ENCODE results near the gene SIGLEC1. TPM values are rescaled to one million over a fixed set of nuclear protein-coding genes. Genes with fewer than 3 reads are reported as not detected.

SIGLEC1 gene
- total and polyA plus RNA-seq, 10 of the 15 experiments (the other 5 are each of a cell fraction or from before 2014, with no cell fraction given), result 0.05 TPM; not detected in 9

- no peak for TF ChIP-seq ZNF687 (IDR thresholded peaks at IDR 0.05)
Observed at GRCh38 chr20:3748073-3748472, 35.7 kb upstream of the SIGLEC1 start (continued).

GRCh38 chr20:3747471-3747870 lies 35.1 kb upstream of the SIGLEC1 start:
- CTCF ChIA-PET, result interaction anchor here (1.2 to 1.5 kb wide), 3 partner anchors 9 to 71 kb away, joined by 3 to 7 read pairs (median 4); partner anchors contain the start of gene ADISSP
- intact Hi-C loops (cut with micrococcal nuclease; ENCODE audit: unreplicated experiment), result no loop called here
- Histone ChIP-seq H3K9me3 (replicated peaks; ENCODE audit: control insufficient read depth, insufficient read depth, low read length) (no peaks in the 10 kb centered on the region), H3K9ac (ENCODE audit: control insufficient read depth, insufficient read depth, low read length) (no peak overlapping the region), H3K36me3 (ENCODE audit: control insufficient read depth in 2 of 2, insufficient read depth in 2 of 2, low read length in 1 of 2) (no peaks in the 10 kb centered on the region), H2AFZ (ENCODE audit: control insufficient read depth, low read depth, low read length) (no peak overlapping the region), H3K79me2 (ENCODE audit: control insufficient read depth, insufficient read depth, low read length) (no peaks in the 10 kb centered on the region), H3K4me1 (ENCODE audit: control insufficient read depth, insufficient read depth, low read length) (no peaks in the 10 kb centered on the region), H3K4me2 (ENCODE audit: control insufficient read depth, insufficient read depth) (no peak overlapping the region), H4K20me1 (ENCODE audit: control insufficient read depth, insufficient read depth) (no peaks in the 10 kb centered on the region), H3K4me3 (no peak overlapping the region), H3K27me3 (replicated peaks in 1 of 2; ENCODE audit: control insufficient read depth in 2 of 2, insufficient read depth in 2 of 2, low read length in 1 of 2) (no peaks in the 10 kb centered on the region), H3K27ac (ENCODE audit: control insufficient read depth, insufficient read depth) (no peak overlapping the region)
- 0% methylated on average over 2 of the region's 2 CpGs for WGBS (ENCODE audit: insufficient coverage, insufficient replicate concordance, low lambda C conversion rate, missing lambda C conversion rate)
- FAIRE-seq (no peak), ATAC-seq (no peak), DNase-seq (ENCODE audit: low read depth, low spot score) (no peak)
- RAD21 ChIA-PET (ENCODE audit: unreplicated experiment), result no interaction called here
- SMC1A ChIA-PET (ENCODE audit: uncharacterized antibody, unreplicated experiment), result interaction anchor here (1.5 kb wide), 1 partner anchor 10 kb away, joined by 6 read pairs; no protein-coding TSS in a partner anchor
- in situ Hi-C loops (cut with MboI), result no loop called here
- POLR2A ChIA-PET, result interaction anchor here (0.6 kb wide), 1 partner anchor 85 kb away, joined by 7 read pairs; no protein-coding TSS in a partner anchor
- BruUV-seq (replicated peaks), result no TSS peak
- TF ChIP-seq SMARCA5 (IDR thresholded peaks at IDR 0.05), result no peak
- TF ChIP-seq SMAD5 (IDR thresholded peaks at IDR 0.05; ENCODE audit: low read depth), result no peak
- TF ChIP-seq ESRRA (IDR thresholded peaks at IDR 0.05; ENCODE audit: low read length), result no peak
- TF ChIP-seq ZNF24 (IDR thresholded peaks at IDR 0.05), result no peak
- TF ChIP-seq YY1 (IDR thresholded peaks at IDR 0.05; ENCODE audit: low read depth, low read length), result no peak
- TF ChIP-seq RB1 (IDR thresholded peaks at IDR 0.05; ENCODE audit: borderline replicate concordance), result no peak
- no peak for TF ChIP-seq RCOR1 (conservative IDR thresholded peaks at IDR 0.05; ENCODE audit: low read depth, low read length)
- no peak for TF ChIP-seq BCL11A (IDR thresholded peaks at IDR 0.05; ENCODE audit: low read depth, low read length)
- TF ChIP-seq CEBPB (IDR thresholded peaks at IDR 0.05; ENCODE audit: borderline replicate concordance in 1 of 2, low read depth in 2 of 2, low read length in 2 of 2), result no peak
- TF ChIP-seq PRDM15 (CRISPR knock-in tag; IDR thresholded peaks at IDR 0.05), result no peak
- TF ChIP-seq SIX5 (IDR thresholded peaks at IDR 0.05; ENCODE audit: low read depth, low read length, severe bottlenecking), result no peak
- TF ChIP-seq POLR2AphosphoS5 (IDR thresholded peaks at IDR 0.05; ENCODE audit: low read length), result no peak
- TF ChIP-seq MTA3 (IDR thresholded peaks at IDR 0.05; ENCODE audit: borderline replicate concordance, low read length), result no peak
- TF ChIP-seq ZBTB33 (IDR thresholded peaks at IDR 0.05), result no peak
